AG09319 (cell line): ENCODE data around the gene NCKAP5.

Experiments used
- DNase-seq: peaks from one replicate; pipeline ENCODE4 v3.0.0-alpha.2; 2010; ENCODE audit warnings: low read depth; ENCODE audit errors: extremely low read depth
- CTCF ChIP-seq: IDR thresholded peaks from 2 replicates; pipeline ENCODE4 v1.5.1; 2011; ENCODE audit warnings: low read depth, mild to moderate bottlenecking, inconsistent platforms, low read length, moderate library complexity

The NCKAP5 gene

GRCh38 chr2:132963161-132963560 lies 605.1 kb downstream of the NCKAP5 start:
- no peak for DNase-seq
- TF ChIP-seq CTCF: no peak

- TF ChIP-seq CTCF: no peak
- no peak for DNase-seq
Measured at GRCh38 chr2:132958887-132959286, 609.4 kb downstream of the NCKAP5 start.

- TF ChIP-seq CTCF: no peak
- DNase-seq: no peak
Measured at GRCh38 chr2:132955871-132956615, 612.2 kb downstream of the NCKAP5 start.

- no peak for DNase-seq
- TF ChIP-seq CTCF: no peak
Measured at GRCh38 chr2:132953771-132954170, 614.5 kb downstream of the NCKAP5 start.

- TF ChIP-seq CTCF: no peak
- no peak for DNase-seq
Measured at GRCh38 chr2:132951008-132951714, 617.1 kb downstream of the NCKAP5 start.

GRCh38 chr2:132949108-132949507 lies 619.2 kb downstream of the NCKAP5 start:
- no peak for TF ChIP-seq CTCF
- DNase-seq: no peak

GRCh38 chr2:132948211-132948610 lies 620.1 kb downstream of the NCKAP5 start:
- TF ChIP-seq CTCF: no peak
- no peak for DNase-seq
